Tibial artery (tissue), 4 donors: Measurements from ENCODE around the gene ABCA4.

Source experiments
- DNase-seq, 2 donors: peaks; one replicate each; pipeline ENCODE4 v3.0.0-alpha.2; 2019
- H3K27ac ChIP-seq, 2 donors: fragments of 200-600 bp; sonication (generic) in 1 of 2; 1 replicate in 1 of 2; 2 replicates in 1 of 2; pipeline ENCODE4 v1.5.1; 2018 to 2019; ENCODE audit warnings: mild to moderate bottlenecking in 1 of 2
- H3K27me3 ChIP-seq, 2 donors: fragments of 200-600 bp; sonication (generic) in 1 of 2; one replicate each; pipeline versions ENCODE4 v1.5.1 to v1.6.0; 2016 to 2019
- H3K36me3 ChIP-seq, 3 donors: fragments of 200-600 bp; sonication (generic) in 2 of 3; one replicate each; pipeline ENCODE4 v1.5.1; 2016 to 2019; ENCODE audit warnings: mild to moderate bottlenecking in 2 of 3
- H3K4me1 ChIP-seq, 4 donors: fragments of 200-600 bp; sonication (generic) in 2 of 4; 1 replicate in 3 of 4; 2 replicates in 1 of 4; pipeline ENCODE4 v1.5.1; 2016 to 2019
- H3K4me3 ChIP-seq, 2 donors: fragments of 200-600 bp; sonication (generic) in 1 of 2; 1 replicate in 1 of 2; 2 replicates in 1 of 2; pipeline ENCODE4 v1.5.1; 2018 to 2019; ENCODE audit warnings: mild to moderate bottlenecking in 2 of 2
- H3K9me3 ChIP-seq, 3 donors: fragments of 200-600 bp; sonication (generic) in 1 of 3; one replicate each; pipeline ENCODE4 v1.5.1; 2016 to 2019
- intact Hi-C: fragments of 100-400 bp; cut with DNase I; formaldehyde crosslinking; loops from one replicate; pipeline ENCODE4 v1.15.0; 2023; ENCODE audit warnings: low total_unique reads
- TF ChIP-seq, protein P1 (sequence below), 2 experiments: fragments of 200-600 bp in 1 of 2; fragments of 450-650 bp in 1 of 2; IDR thresholded peaks; one replicate each; pipeline ENCODE4 v1.5.1; 2017 to 2019; ENCODE audit warnings: antibody characterized with exemption in 2 of 2, mild to moderate bottlenecking in 1 of 2, moderate library complexity in 1 of 2

ABCA4 gene

DNA sequence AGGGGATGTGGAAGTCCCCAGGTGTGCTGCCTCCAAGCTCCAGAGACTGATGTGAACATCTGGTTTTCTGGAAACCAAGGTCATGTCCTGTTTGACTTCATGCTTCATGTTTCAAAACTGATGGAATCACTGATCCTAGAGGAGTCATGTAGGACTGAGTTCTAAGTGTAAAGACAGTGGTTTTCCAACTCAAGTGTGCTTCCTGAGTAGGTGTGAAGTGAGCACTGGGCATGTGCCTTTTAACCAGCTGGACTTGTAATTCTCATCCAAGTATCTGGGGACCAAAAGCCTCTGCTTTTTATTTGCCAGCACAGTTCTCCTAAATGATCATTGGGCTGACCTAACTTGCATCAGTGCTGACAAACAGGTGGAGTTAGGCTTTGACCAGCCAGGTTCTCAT lies 36.9 kb downstream of the ABCA4 start:
- intact Hi-C loops: no loop called here
- no peak for DNase-seq
- no peaks in the 10 kb centered on the region for H3K9me3 ChIP-seq
- no peak overlapping the region for H3K27ac ChIP-seq
- H3K27me3 ChIP-seq: no peaks in the 10 kb centered on the region
- TF ChIP-seq, protein P1, sequence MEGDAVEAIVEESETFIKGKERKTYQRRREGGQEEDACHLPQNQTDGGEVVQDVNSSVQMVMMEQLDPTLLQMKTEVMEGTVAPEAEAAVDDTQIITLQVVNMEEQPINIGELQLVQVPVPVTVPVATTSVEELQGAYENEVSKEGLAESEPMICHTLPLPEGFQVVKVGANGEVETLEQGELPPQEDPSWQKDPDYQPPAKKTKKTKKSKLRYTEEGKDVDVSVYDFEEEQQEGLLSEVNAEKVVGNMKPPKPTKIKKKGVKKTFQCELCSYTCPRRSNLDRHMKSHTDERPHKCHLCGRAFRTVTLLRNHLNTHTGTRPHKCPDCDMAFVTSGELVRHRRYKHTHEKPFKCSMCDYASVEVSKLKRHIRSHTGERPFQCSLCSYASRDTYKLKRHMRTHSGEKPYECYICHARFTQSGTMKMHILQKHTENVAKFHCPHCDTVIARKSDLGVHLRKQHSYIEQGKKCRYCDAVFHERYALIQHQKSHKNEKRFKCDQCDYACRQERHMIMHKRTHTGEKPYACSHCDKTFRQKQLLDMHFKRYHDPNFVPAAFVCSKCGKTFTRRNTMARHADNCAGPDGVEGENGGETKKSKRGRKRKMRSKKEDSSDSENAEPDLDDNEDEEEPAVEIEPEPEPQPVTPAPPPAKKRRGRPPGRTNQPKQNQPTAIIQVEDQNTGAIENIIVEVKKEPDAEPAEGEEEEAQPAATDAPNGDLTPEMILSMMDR (IDR thresholded peaks at IDR 0.05): no peak
- H3K4me1 ChIP-seq: no peaks in the 10 kb centered on the region
- H3K36me3 ChIP-seq: no peaks in the 10 kb centered on the region
- H3K4me3 ChIP-seq: no peak overlapping the region

DNA sequence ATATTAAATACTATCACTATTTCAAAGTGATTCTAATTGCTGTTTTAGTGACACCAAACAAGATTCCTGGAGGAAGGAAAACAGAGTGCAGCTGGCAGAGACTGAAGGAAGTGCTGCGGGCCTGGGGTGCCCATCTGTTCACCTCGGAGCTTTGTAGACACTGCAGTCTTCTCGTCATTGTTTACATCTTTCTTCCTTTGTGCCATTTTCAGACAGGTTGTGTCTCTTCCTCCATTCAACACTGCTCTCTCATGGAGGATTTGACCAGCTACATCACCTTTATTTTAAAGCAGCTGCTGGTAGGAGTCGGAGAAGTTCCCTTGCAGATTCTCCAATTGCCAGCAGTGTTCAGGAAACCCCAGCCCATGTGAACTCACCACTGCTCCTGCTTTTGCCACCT lies 37.3 kb downstream of the ABCA4 start:
- intact Hi-C loops: no loop called here
- no peak for DNase-seq
- TF ChIP-seq, protein P1 (IDR thresholded peaks at IDR 0.05): no peak

DNA sequence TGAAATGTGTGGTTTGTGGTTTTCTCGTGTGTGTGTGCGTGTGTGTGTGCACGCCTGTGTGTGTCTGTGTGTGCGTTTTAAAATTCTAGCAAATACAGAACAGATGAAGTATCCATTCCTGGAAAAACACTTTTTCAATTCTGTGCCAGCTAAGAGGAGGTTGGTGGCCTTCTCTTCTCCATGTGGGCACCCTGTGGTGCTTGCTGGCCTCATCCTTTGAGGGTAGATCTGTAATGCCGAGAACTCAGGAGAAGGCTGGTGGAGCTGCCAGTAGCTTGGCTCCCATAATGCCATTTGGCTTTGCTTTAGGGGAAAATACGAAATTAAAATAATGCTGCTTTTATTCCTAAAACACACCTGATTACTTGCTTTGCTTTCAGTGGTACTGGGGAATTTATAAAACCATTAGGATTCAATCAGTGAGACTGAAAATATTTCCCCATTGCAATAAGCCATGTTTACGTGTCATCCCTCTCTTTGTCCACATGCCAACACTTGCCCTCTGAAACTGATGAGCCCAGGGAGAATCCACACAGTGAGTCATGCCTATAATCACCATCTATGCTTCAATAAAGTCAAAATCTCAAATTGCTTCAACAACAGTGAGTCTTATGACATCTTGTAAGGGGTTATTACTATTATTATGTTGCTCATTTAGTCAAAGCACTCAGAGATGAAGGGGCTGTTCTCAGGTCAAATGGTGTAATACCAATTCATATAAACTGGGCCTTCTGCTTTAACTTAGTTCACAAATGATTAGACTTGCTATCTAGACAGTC lies 39.2 kb downstream of the ABCA4 start:
- intact Hi-C loops: no loop called here
- TF ChIP-seq, protein P1 (IDR thresholded peaks at IDR 0.05): no peak
- no peaks in the 10 kb centered on the region for H3K36me3 ChIP-seq
- no peak overlapping the region for H3K27ac ChIP-seq
- H3K4me3 ChIP-seq: no peak overlapping the region
- H3K9me3 ChIP-seq: no peaks in the 10 kb centered on the region
- DNase-seq: no peak
- H3K4me1 ChIP-seq: no peaks in the 10 kb centered on the region
- no peaks in the 10 kb centered on the region for H3K27me3 ChIP-seq

More for the DNA sequence above, 37.3 kb downstream of the ABCA4 start:
- Histone ChIP-seq H3K9me3 (no peaks in the 10 kb centered on the region), H3K36me3 (no peaks in the 10 kb centered on the region), H3K4me3 (no peak overlapping the region), H3K27ac (no peak overlapping the region), H3K27me3 (no peaks in the 10 kb centered on the region), H3K4me1 (no peaks in the 10 kb centered on the region)

DNA sequence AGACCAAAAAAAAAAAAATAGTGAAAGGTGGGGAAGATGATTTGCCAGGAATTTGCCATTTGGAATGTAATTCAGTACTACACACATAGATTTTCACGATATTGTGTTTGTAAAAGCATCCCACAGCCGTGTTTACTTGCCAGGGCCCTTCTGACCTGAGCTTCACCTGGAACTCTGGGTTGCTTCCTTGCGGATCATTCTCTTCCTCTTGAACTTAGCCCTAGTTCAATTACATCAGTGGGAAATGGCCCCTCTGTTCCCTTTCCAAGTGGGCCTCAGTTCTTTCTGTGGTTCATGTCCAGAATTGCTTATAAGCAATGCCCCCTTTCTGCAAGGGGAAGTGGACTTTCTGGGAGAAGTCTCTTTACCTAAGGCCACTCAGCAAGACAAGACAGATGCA lies 41.0 kb downstream of the ABCA4 start:
- Histone ChIP-seq H3K4me3 (no peak overlapping the region), H3K27me3 (no peaks in the 10 kb centered on the region), H3K36me3 (no peaks in the 10 kb centered on the region), H3K27ac (no peak overlapping the region), H3K9me3 (no peaks in the 10 kb centered on the region), H3K4me1 (no peaks in the 10 kb centered on the region)
- TF ChIP-seq, protein P1 (IDR thresholded peaks at IDR 0.05): no peak
- DNase-seq: no peak
- intact Hi-C loops: no loop called here

DNA sequence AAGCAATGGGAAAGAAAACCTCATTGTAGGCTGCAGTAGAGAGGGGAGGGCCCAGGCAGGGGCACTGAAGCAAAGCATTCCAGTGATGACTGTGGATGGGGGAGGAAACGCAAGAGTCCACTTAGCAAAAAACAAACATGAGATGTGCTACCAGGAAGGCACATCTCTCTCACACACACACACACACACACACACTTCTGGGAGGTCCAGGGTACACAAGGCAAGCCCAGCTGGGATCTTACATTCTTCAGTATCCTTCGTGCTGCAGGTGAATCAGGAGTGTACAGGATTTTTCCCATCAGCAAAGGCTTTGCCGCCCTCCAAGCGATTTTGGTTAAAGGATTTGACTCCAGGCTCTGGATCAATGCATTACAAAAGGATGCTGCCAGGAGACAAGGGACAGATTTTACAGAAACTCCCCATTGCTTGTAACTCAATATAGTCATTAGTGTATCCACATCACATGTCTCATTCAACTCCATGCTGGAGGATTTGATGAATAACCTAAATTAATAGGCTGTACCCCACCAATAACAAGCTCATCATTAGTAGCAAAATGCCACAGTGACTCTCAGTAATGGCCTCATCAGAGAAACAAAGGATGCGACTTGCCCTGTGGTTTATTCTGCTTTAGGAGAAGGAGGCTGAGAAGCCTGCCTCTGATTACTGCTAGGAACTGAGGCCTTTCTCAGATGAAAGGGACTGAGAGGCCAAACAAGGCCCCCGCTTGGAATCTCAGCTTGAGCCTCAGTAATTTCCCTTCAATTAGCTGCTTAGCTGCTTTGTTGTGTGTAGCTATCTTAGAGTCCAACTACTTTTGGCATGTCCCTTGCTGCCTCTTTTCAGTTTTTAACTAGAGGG lies 41.6 kb downstream of the ABCA4 start:
- DNase-seq: no peak
- no peaks in the 10 kb centered on the region for H3K27me3 ChIP-seq
- TF ChIP-seq, protein P1 (IDR thresholded peaks at IDR 0.05): no peak
- no peak overlapping the region for H3K4me3 ChIP-seq
- H3K27ac ChIP-seq: no peak overlapping the region
- intact Hi-C loops: no loop called here
- H3K4me1 ChIP-seq: no peaks in the 10 kb centered on the region
- H3K9me3 ChIP-seq: no peaks in the 10 kb centered on the region
- H3K36me3 ChIP-seq: no peaks in the 10 kb centered on the region
